Activated CD4-positive, alpha-beta T cell treated with anti-CD3 and anti-CD28 coated beads for 36 hours (primary cell): Measurements from ENCODE around the gene ISM1. TPM values are rescaled to one million over a fixed set of nuclear protein-coding genes. Genes with fewer than 3 reads are reported as not detected.

Experiments
- ATAC-seq: fragments of 200-7000 bp; cut with Tn5 transposase; one replicate; pipeline ENCODE4 v1.10.0; 2021; ENCODE audit warnings: mild to moderate bottlenecking, moderate library complexity
- CTCF ChIA-PET: fragments of 350-600 bp; sonication (Branson Sonifier 250); formaldehyde crosslinking; loops from one replicate; lab custom pipeline; 2021; ENCODE audit warnings: antibody characterized with exemption; lab: Charles Lee
- POLR2A ChIA-PET: fragments of 350-600 bp; sonication (Branson Sonifier 250); formaldehyde crosslinking; loops from one replicate; lab custom pipeline; 2021; ENCODE audit warnings: antibody characterized with exemption, inconsistent platforms; lab: Charles Lee
- DNase-seq: peaks from one replicate; pipeline ENCODE4 v3.0.0-alpha.2; 2020
- H3K27ac Mint-ChIP-seq: one replicate; pipeline ENCODE4 v1.8.0; 2021; ENCODE audit warnings: mixed read lengths
- H3K27me3 Mint-ChIP-seq: one replicate; pipeline ENCODE4 v1.8.0; 2021; ENCODE audit warnings: mixed read lengths
- H3K36me3 Mint-ChIP-seq: one replicate; pipeline ENCODE4 v1.8.0; 2021; ENCODE audit warnings: low read depth, mixed read lengths
- H3K4me1 Mint-ChIP-seq: one replicate; pipeline ENCODE4 v1.8.0; 2021; ENCODE audit warnings: mixed read lengths
- H3K4me3 Mint-ChIP-seq: one replicate; pipeline ENCODE4 v1.8.0; 2021; ENCODE audit warnings: mild to moderate bottlenecking, moderate library complexity, mixed read lengths
- H3K9me3 Mint-ChIP-seq: one replicate; pipeline ENCODE4 v1.8.0; 2021; ENCODE audit warnings: low read depth, mixed read lengths
- intact Hi-C, 2 experiments: fragments of 100-400 bp; cut with DNase I in 1 of 2; cut with micrococcal nuclease in 1 of 2; formaldehyde crosslinking; loops; one replicate each; pipeline versions ENCODE4 v1.14.2 to v1.15.1; 2022 to 2024; cut with DNase I, micrococcal nuclease
- total RNA-seq, 2 experiments: library from RNA; stranded (reverse); gene quantifications; one replicate each; pipeline ENCODE4 v1.2.3, GENCODE V29; 2021

ISM1 gene
- total RNA-seq, 2 experiments from 2014 or later = 0.48 to 0.51 TPM

- H3K9me3 Mint-ChIP-seq = no peaks in the 10 kb centered on the region
- intact Hi-C loops = loop anchor here (5.0 kb wide), 3 partner anchors 38 to 513 kb away; partner anchors contain the start of gene ISM1 (in 1 of the 2)
- H3K27ac Mint-ChIP-seq = no peak overlapping the region
- peaks cover 20% of the 10 kb centered on the region for H3K4me1 Mint-ChIP-seq
- ChIA-PET CTCF (interaction anchor here (0.6 to 2.2 kb wide), 9 partner anchors 12 to 512 kb away, joined by 3 to 7 read pairs (median 3); no protein-coding TSS in a partner anchor), POLR2A (interaction anchor here (0.7 kb wide), 1 partner anchor 82 kb away, joined by 3 read pairs; no protein-coding TSS in a partner anchor)
- H3K4me3 Mint-ChIP-seq = no peak overlapping the region
- DNase-seq (no peak), ATAC-seq (no peak)
- H3K36me3 Mint-ChIP-seq = no peaks in the 10 kb centered on the region
- no peaks in the 10 kb centered on the region for H3K27me3 Mint-ChIP-seq
Measured at GRCh38 chr20:13259921-13260320, 38.8 kb downstream of the ISM1 start.

GRCh38 chr20:13260650-13261279 lies 39.7 kb downstream of the ISM1 start:
- ATAC-seq (no peak), DNase-seq (no peak)
- intact Hi-C loops = loop anchor here (5.0 kb wide), 3 partner anchors 38 to 513 kb away; partner anchors contain the start of gene ISM1 (in 1 of the 2)
- H3K4me3 Mint-ChIP-seq = no peak overlapping the region
- H3K27ac Mint-ChIP-seq = no peak overlapping the region
- ChIA-PET CTCF (interaction anchor here (0.6 to 2.2 kb wide), 12 partner anchors 9 to 467 kb away, joined by 3 to 7 read pairs (median 3); partner anchors contain the start of gene ISM1), POLR2A (no interaction called here)
- H3K9me3 Mint-ChIP-seq = no peaks in the 10 kb centered on the region
- H3K36me3 Mint-ChIP-seq = no peaks in the 10 kb centered on the region
- H3K27me3 Mint-ChIP-seq = no peaks in the 10 kb centered on the region
- H3K4me1 Mint-ChIP-seq = peaks cover 20% of the 10 kb centered on the region

GRCh38 chr20:13261460-13262301 lies 40.6 kb downstream of the ISM1 start:
- Mint-ChIP-seq H3K9me3 (no peaks in the 10 kb centered on the region), H3K4me1 (peaks cover 20% of the 10 kb centered on the region), H3K36me3 (no peaks in the 10 kb centered on the region), H3K27me3 (no peaks in the 10 kb centered on the region), H3K4me3 (no peak overlapping the region), H3K27ac (no peak overlapping the region)
- ChIA-PET POLR2A (no interaction called here), CTCF (interaction anchor here (0.6 to 2.2 kb wide), 20 partner anchors 9 to 337 kb away, joined by 3 to 9 read pairs (median 3); partner anchors contain the start of gene ISM1)
- ATAC-seq (peak; percentile 96), DNase-seq (peak; percentile 81)
- intact Hi-C loops = loop anchor here (1.0 to 5.0 kb wide), 5 partner anchors 39 to 514 kb away; partner anchors contain the start of gene ISM1 (in 2 of the 2)

- POLR2A ChIA-PET = no interaction called here
- Mint-ChIP-seq H3K27me3 (no peaks in the 10 kb centered on the region), H3K36me3 (no peaks in the 10 kb centered on the region), H3K9me3 (no peaks in the 10 kb centered on the region), H3K4me1 (peaks cover 20% of the 10 kb centered on the region), H3K27ac (no peak overlapping the region), H3K4me3 (no peak overlapping the region)
- ATAC-seq (no peak), DNase-seq (no peak)
- CTCF ChIA-PET = interaction anchor here (0.6 to 1.5 kb wide), 14 partner anchors 9 to 337 kb away, joined by 3 to 9 read pairs (median 3); no protein-coding TSS in a partner anchor
- intact Hi-C loops = loop anchor here (1.0 to 5.0 kb wide), 5 partner anchors 40 to 515 kb away; partner anchors contain the start of gene ISM1 (in 2 of the 2)
Measured at GRCh38 chr20:13262302-13262650, 41.2 kb downstream of the ISM1 start.

- no peak overlapping the region for H3K27ac Mint-ChIP-seq
- ATAC-seq = no peak
- CTCF ChIA-PET = interaction anchor here (0.6 to 1.5 kb wide), 13 partner anchors 10 to 338 kb away, joined by 3 to 9 read pairs (median 3); no protein-coding TSS in a partner anchor
Measured at GRCh38 chr20:13262671-13263360, 41.7 kb downstream of the ISM1 start.

GRCh38 chr20:13263451-13263850 lies 42.4 kb downstream of the ISM1 start:
- POLR2A ChIA-PET = no interaction called here
- intact Hi-C loops = loop anchor here (5.0 kb wide), 3 partner anchors 41 to 516 kb away; partner anchors contain the start of gene ISM1 (in 1 of the 2)
- H3K4me3 Mint-ChIP-seq = no peak overlapping the region
- H3K9me3 Mint-ChIP-seq = no peaks in the 10 kb centered on the region
- no peaks in the 10 kb centered on the region for H3K36me3 Mint-ChIP-seq
- H3K27me3 Mint-ChIP-seq = no peaks in the 10 kb centered on the region
- peaks cover 16% of the 10 kb centered on the region for H3K4me1 Mint-ChIP-seq
- ATAC-seq = no peak
- CTCF ChIA-PET = no interaction called here
- H3K27ac Mint-ChIP-seq = no peak overlapping the region
- DNase-seq = no peak

More at GRCh38 chr20:13262671-13263360, 41.7 kb downstream of the ISM1 start:
- intact Hi-C loops = loop anchor here (1.0 to 5.0 kb wide), 5 partner anchors 41 to 516 kb away; partner anchors contain the start of gene ISM1 (in 2 of the 2)
- Mint-ChIP-seq H3K36me3 (no peaks in the 10 kb centered on the region), H3K4me1 (peaks cover 20% of the 10 kb centered on the region), H3K9me3 (no peaks in the 10 kb centered on the region), H3K27me3 (no peaks in the 10 kb centered on the region), H3K4me3 (no peak overlapping the region)
- POLR2A ChIA-PET = no interaction called here
- no peak for DNase-seq

GRCh38 chr20:13264907-13265306 lies 43.8 kb downstream of the ISM1 start:
- no peaks in the 10 kb centered on the region for H3K27me3 Mint-ChIP-seq
- ChIA-PET CTCF (interaction anchor here (0.6 to 1.4 kb wide), 5 partner anchors 16 to 281 kb away, joined by 3 to 4 read pairs (median 3); no protein-coding TSS in a partner anchor), POLR2A (no interaction called here)
- no peak overlapping the region for H3K4me3 Mint-ChIP-seq
- no peak overlapping the region for H3K27ac Mint-ChIP-seq
- intact Hi-C loops = loop anchor here (5.0 kb wide), 3 partner anchors 43 to 518 kb away; partner anchors contain the start of gene ISM1 (in 1 of the 2)
- peaks cover 16% of the 10 kb centered on the region for H3K4me1 Mint-ChIP-seq
- DNase-seq (no peak), ATAC-seq (no peak)
- H3K9me3 Mint-ChIP-seq = no peaks in the 10 kb centered on the region
- H3K36me3 Mint-ChIP-seq = no peaks in the 10 kb centered on the region

GRCh38 chr20:13265941-13266340 lies 44.9 kb downstream of the ISM1 start:
- Mint-ChIP-seq H3K36me3 (no peaks in the 10 kb centered on the region), H3K9me3 (no peaks in the 10 kb centered on the region), H3K4me3 (no peak overlapping the region), H3K4me1 (peaks cover 16% of the 10 kb centered on the region), H3K27me3 (no peaks in the 10 kb centered on the region), H3K27ac (no peak overlapping the region)
- CTCF ChIA-PET = interaction anchor here (0.8 to 1.4 kb wide), 3 partner anchors 11 to 280 kb away, joined by 3 to 4 read pairs (median 4); no protein-coding TSS in a partner anchor
- intact Hi-C loops = no loop called here
- DNase-seq (no peak), ATAC-seq (no peak)
- POLR2A ChIA-PET = no interaction called here

- no peaks in the 10 kb centered on the region for H3K9me3 Mint-ChIP-seq
- no peak overlapping the region for H3K27ac Mint-ChIP-seq
- no peak for DNase-seq
- H3K36me3 Mint-ChIP-seq = no peaks in the 10 kb centered on the region
- no peak for ATAC-seq
- no peaks in the 10 kb centered on the region for H3K27me3 Mint-ChIP-seq
- no peak overlapping the region for H3K4me3 Mint-ChIP-seq
- intact Hi-C loops = no loop called here
- peaks cover 15% of the 10 kb centered on the region for H3K4me1 Mint-ChIP-seq
- POLR2A ChIA-PET = no interaction called here
- CTCF ChIA-PET = no interaction called here
Measured at GRCh38 chr20:13267231-13267630, 46.2 kb downstream of the ISM1 start.

GRCh38 chr20:13268953-13269352 lies 47.9 kb downstream of the ISM1 start:
- CTCF ChIA-PET = interaction anchor here (0.8 to 1.5 kb wide), 2 partner anchors 10 to 33 kb away, joined by 3 to 4 read pairs; no protein-coding TSS in a partner anchor

More at GRCh38 chr20:13268953-13269352, 47.9 kb downstream of the ISM1 start:
- H3K4me1 Mint-ChIP-seq = peaks cover 3% of the 10 kb centered on the region
- ATAC-seq = no peak
- POLR2A ChIA-PET = no interaction called here
- no peaks in the 10 kb centered on the region for H3K9me3 Mint-ChIP-seq
- H3K27ac Mint-ChIP-seq = no peak overlapping the region
- no peak for DNase-seq
- no peaks in the 10 kb centered on the region for H3K36me3 Mint-ChIP-seq
- H3K4me3 Mint-ChIP-seq = no peak overlapping the region
- no peaks in the 10 kb centered on the region for H3K27me3 Mint-ChIP-seq
- intact Hi-C loops = no loop called here
